IMR-90 (cell line): ENCODE measurements around the gene PTGDR2.

Experiments
- BHLHE40 ChIP-seq: fragments of 150-350 bp; IDR thresholded peaks from 2 replicates; pipeline ENCODE4 v1.6.1; 2016; ENCODE audit warnings: mild to moderate bottlenecking, low read depth, low read length
- CHD1 ChIP-seq: IDR thresholded peaks from 2 replicates; pipeline ENCODE4 v1.6.1; 2012; ENCODE audit warnings: low read depth, low read length, improper control_type of control experiment
- CTCF ChIP-seq: conservative IDR thresholded peaks from 2 replicates; pipeline ENCODE4 v1.5.1; 2012; ENCODE audit warnings: mild to moderate bottlenecking, low read depth, low read length, improper control_type of control experiment
- ELK1 ChIP-seq: fragments of 150-350 bp; IDR thresholded peaks from 2 replicates; pipeline ENCODE4 v1.6.1; 2016; ENCODE audit warnings: low read depth, mild to moderate bottlenecking, low read length, moderate library complexity, borderline replicate concordance
- MAFK ChIP-seq: IDR thresholded peaks from 2 replicates; pipeline ENCODE4 v1.6.1; 2012; ENCODE audit warnings: low read depth, low read length, improper control_type of control experiment
- MAZ ChIP-seq: IDR thresholded peaks from 2 replicates; pipeline ENCODE4 v1.6.1; 2012; ENCODE audit warnings: low read depth, mild to moderate bottlenecking, low read length, improper control_type of control experiment, moderate library complexity, borderline replicate concordance
- MXI1 ChIP-seq: IDR thresholded peaks from 2 replicates; pipeline ENCODE4 v1.6.1; 2012; ENCODE audit warnings: low read depth, mild to moderate bottlenecking, low read length, moderate library complexity, borderline replicate concordance
- NFE2L2 ChIP-seq: fragments of 150-350 bp; IDR thresholded peaks from 2 replicates; pipeline ENCODE4 v1.6.1; 2016; ENCODE audit warnings: low read depth, mild to moderate bottlenecking, low read length
- POLR2A ChIP-seq: IDR thresholded peaks from 2 replicates; pipeline ENCODE4 v1.6.1; 2012; ENCODE audit warnings: mild to moderate bottlenecking, low read depth, low read length
- RAD21 ChIP-seq: IDR thresholded peaks from 2 replicates; pipeline ENCODE4 v1.6.1; 2012; ENCODE audit warnings: low read length, improper control_type of control experiment
- RCOR1 ChIP-seq: IDR thresholded peaks from 2 replicates; pipeline ENCODE4 v1.6.1; 2012; ENCODE audit warnings: mild to moderate bottlenecking, low read length, improper control_type of control experiment; ENCODE audit not compliant: insufficient replicate concordance
- RFX5 ChIP-seq: IDR thresholded peaks from 2 replicates; pipeline ENCODE4 v1.8.0; 2012; ENCODE audit warnings: low read depth, mild to moderate bottlenecking, low read length, moderate library complexity
- SMC3 ChIP-seq: fragments of 150-350 bp; IDR thresholded peaks from 2 replicates; pipeline ENCODE4 v1.6.1; 2016; ENCODE audit warnings: low read depth, mild to moderate bottlenecking, antibody characterized with exemption, low read length, moderate library complexity
- USF2 ChIP-seq: fragments of 150-350 bp; IDR thresholded peaks from 2 replicates; pipeline ENCODE4 v1.6.1; 2017; ENCODE audit warnings: mild to moderate bottlenecking, antibody characterized with exemption, low read length, low read depth

GRCh38 chr11:60872124-60872960 lies 16.6 kb upstream of the PTGDR2 start:
- no peak for TF ChIP-seq CTCF
- no peak for TF ChIP-seq POLR2A
- TF ChIP-seq BHLHE40 = no peak
- no peak for TF ChIP-seq MAFK
- no peak for TF ChIP-seq RAD21
- TF ChIP-seq RFX5 = no peak
- no peak for TF ChIP-seq RCOR1
- no peak for TF ChIP-seq ELK1
- no peak for TF ChIP-seq MXI1
- TF ChIP-seq SMC3 = no peak
- no peak for TF ChIP-seq USF2
- no peak for TF ChIP-seq MAZ
- no peak for TF ChIP-seq CHD1
- no peak for TF ChIP-seq NFE2L2
